Neural cell (in vitro differentiated cells): ENCODE measurements around the gene MRPL47. TPM values are rescaled to one million over a fixed set of nuclear protein-coding genes. Genes with fewer than 3 reads are reported as not detected.
A peak's percentile ranks its signal among the peaks of the same experiment; 100 is the strongest.

ENCODE experiments used
- H2AFZ ChIP-seq: fragments of 200-600, 300-800 bp; sonication (generic), shearing (Covaris generic); 2 replicates; pipeline ENCODE4 v1.6.0; 2014; ENCODE audit warnings: low read depth, mild to moderate bottlenecking, antibody characterized with exemption, low read length, moderate library complexity
- H3F3A ChIP-seq: fragments of 200-600 bp; shearing (Covaris generic); 2 replicates; pipeline ENCODE4 v1.6.1; 2016; ENCODE audit warnings: mild to moderate bottlenecking, moderate library complexity, mixed read lengths, antibody characterized with exemption, low read length; ENCODE audit not compliant: insufficient read depth, poor library complexity, severe bottlenecking
- H3K27ac ChIP-seq: fragments of 200-600, 300-800 bp; sonication (generic), shearing (Covaris generic); 2 replicates; pipeline ENCODE4 v1.5.1; 2014; ENCODE audit warnings: mild to moderate bottlenecking, low read length, moderate library complexity
- H3K27me3 ChIP-seq: fragments of 300-800, 200-600 bp; sonication (generic), shearing (Covaris generic); 2 replicates; pipeline ENCODE4 v1.6.0; 2014; ENCODE audit warnings: mild to moderate bottlenecking, low read depth, low read length, moderate library complexity; ENCODE audit not compliant: insufficient read depth
- H3K36me3 ChIP-seq: fragments of 300-800, 200-600 bp; sonication (generic), shearing (Covaris generic); 2 replicates; pipeline ENCODE4 v1.5.1; 2014; ENCODE audit warnings: mild to moderate bottlenecking, antibody characterized with exemption, low read length, moderate library complexity; ENCODE audit not compliant: insufficient read depth
- H3K4me2 ChIP-seq: fragments of 300-800, 200-600 bp; sonication (generic), shearing (Covaris generic); 2 replicates; pipeline ENCODE4 v1.6.0; 2014; ENCODE audit warnings: mild to moderate bottlenecking, low read length
- H3K4me3 ChIP-seq: fragments of 300-800, 200-600 bp; sonication (generic), shearing (Covaris generic); 2 replicates; pipeline ENCODE4 v1.5.1; 2014; ENCODE audit warnings: mild to moderate bottlenecking, low read length, moderate library complexity
- H3K79me2 ChIP-seq: fragments of 200-600 bp; shearing (Covaris generic); replicated peaks from 2 replicates; pipeline ENCODE4 v1.6.0; 2014; ENCODE audit warnings: mild to moderate bottlenecking, low read length, moderate library complexity; ENCODE audit not compliant: insufficient read depth
- H3K9ac ChIP-seq: fragments of 300-800, 200-600 bp; sonication (generic), shearing (Covaris generic); 2 replicates; pipeline ENCODE4 v1.6.1; 2016; ENCODE audit warnings: mild to moderate bottlenecking, low read length, mixed read lengths
- H3K9me2 ChIP-seq: fragments of 200-600 bp; shearing (Covaris generic); 2 replicates; pipeline ENCODE4 v1.6.1; 2016; ENCODE audit warnings: mild to moderate bottlenecking, low read length, mixed read lengths; ENCODE audit not compliant: insufficient read depth
- H3K9me3 ChIP-seq: fragments of 200-600, 300-800 bp; sonication (generic), shearing (Covaris generic); 2 replicates; pipeline ENCODE4 v1.6.1; 2016; ENCODE audit warnings: mild to moderate bottlenecking, mixed run types, low read length, moderate library complexity, mixed read lengths
- H4K20me1 ChIP-seq: fragments of 200-600 bp; shearing (Covaris generic); 2 replicates; pipeline ENCODE4 v1.6.1; 2016; ENCODE audit warnings: mild to moderate bottlenecking, mixed run types; ENCODE audit not compliant: insufficient read depth
- EP300 ChIP-seq: fragments of 450-650 bp; conservative IDR thresholded peaks from 2 replicates; pipeline ENCODE4 v1.6.1; 2014; ENCODE audit warnings: antibody characterized with exemption, mild to moderate bottlenecking, moderate library complexity; ENCODE audit not compliant: poor library complexity, severe bottlenecking
- EZH2 ChIP-seq: fragments of 200-600, 300-800 bp; shearing (Covaris generic), sonication (generic); IDR thresholded peaks from 2 replicates; pipeline ENCODE4 v1.6.1; 2014; ENCODE audit warnings: antibody characterized with exemption, low read length, borderline replicate concordance, mild to moderate bottlenecking; ENCODE audit not compliant: insufficient read depth, poor library complexity, severe bottlenecking
- MXI1 ChIP-seq: fragments of 450-650 bp; conservative IDR thresholded peaks from 2 replicates; pipeline ENCODE4 v1.6.1; 2014; ENCODE audit warnings: antibody characterized with exemption, mild to moderate bottlenecking; ENCODE audit not compliant: poor library complexity, severe bottlenecking
- POLR2AphosphoS5 ChIP-seq: IDR thresholded peaks from 2 replicates; pipeline ENCODE4 v1.6.1; 2012
- RAD21 ChIP-seq: fragments of 450-650 bp; conservative IDR thresholded peaks from 2 replicates; pipeline ENCODE4 v1.6.1; 2014; ENCODE audit warnings: antibody characterized with exemption, mild to moderate bottlenecking, moderate library complexity
- SMC3 ChIP-seq: fragments of 450-650 bp; conservative IDR thresholded peaks from 2 replicates; pipeline ENCODE4 v1.6.1; 2014; ENCODE audit warnings: antibody characterized with exemption, mild to moderate bottlenecking, moderate library complexity; ENCODE audit not compliant: poor library complexity
- TAF1 ChIP-seq: IDR thresholded peaks from 2 replicates; pipeline ENCODE4 v1.6.1; 2012; ENCODE audit warnings: low read depth
- polyA minus RNA-seq: library from RNA; depleted of rRNA, polyadenylated mRNA; stranded (reverse); fragments of >200 nt; gene quantifications from 2 replicates; pipeline ENCODE4 v1.2.3, GENCODE V29; 2014
- polyA plus RNA-seq: library from polyadenylated mRNA; depleted of rRNA; stranded (reverse); fragments of >200 nt; gene quantifications from 2 replicates; pipeline ENCODE4 v1.2.3, GENCODE V29; 2014
- TF ChIP-seq, protein P1 (sequence below): IDR thresholded peaks from 2 replicates; pipeline ENCODE4 v1.6.1; 2012; ENCODE audit warnings: borderline replicate concordance
- TF ChIP-seq, protein P2 (sequence below): fragments of 450-650 bp; IDR thresholded peaks from 2 replicates; pipeline ENCODE4 v1.5.1; 2014; ENCODE audit warnings: antibody characterized with exemption, mild to moderate bottlenecking, moderate library complexity; ENCODE audit not compliant: poor library complexity, severe bottlenecking

MRPL47 gene
- 80.6 and 91.1 TPM in 2 replicates for polyA plus RNA-seq
- polyA minus RNA-seq, result 45.8 and 47.1 TPM in 2 replicates

DNA sequence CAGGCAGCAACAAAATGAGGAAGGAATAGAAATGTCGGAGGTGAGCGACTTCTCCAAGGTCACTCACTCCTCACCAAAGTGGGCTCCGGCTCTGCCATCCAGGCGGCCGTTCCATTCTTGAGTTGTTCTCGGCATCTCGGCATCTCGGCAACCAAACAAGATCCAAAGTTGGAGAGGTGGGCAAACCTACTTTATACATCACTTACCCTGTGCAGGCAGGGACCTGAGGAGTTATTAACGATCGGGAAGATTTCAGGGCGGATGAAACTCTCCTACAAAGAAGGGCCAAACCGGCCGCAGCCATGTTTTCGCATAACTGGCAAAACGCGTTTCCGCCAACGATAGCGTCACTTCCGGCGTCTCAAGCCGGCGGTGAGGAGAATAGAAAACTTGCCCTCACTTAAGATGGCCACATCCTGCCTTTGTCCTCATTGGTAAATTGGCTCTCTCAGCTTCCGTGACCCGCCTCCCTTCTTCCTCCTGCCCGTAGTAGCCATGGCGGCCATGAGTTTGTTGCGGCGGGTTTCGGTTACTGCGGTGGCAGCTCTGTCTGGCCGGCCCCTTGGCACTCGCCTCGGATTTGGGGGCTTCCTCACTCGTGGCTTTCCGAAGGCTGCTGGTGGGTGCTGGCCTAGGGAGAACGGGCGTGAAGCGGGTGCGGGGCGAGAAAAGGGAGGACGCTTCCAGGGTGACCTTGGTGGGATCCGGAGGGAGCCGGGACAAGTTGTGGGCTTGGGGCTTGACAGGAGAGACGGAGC is at the start of gene MRPL47, which contains the start of gene NDUFB5:
Gene MRPL47 (minus strand): TSS at position 318 of the 758 bp plus-strand sequence. CDS start 14 bp downstream, at position 304.
Gene NDUFB5 (plus strand): TSS at position 474 of the 758 bp plus-strand sequence. CDS start 22 bp downstream, at position 496.
- no peaks in the 10 kb centered on the region for H3K27me3 ChIP-seq
- H3K4me3 ChIP-seq, result peak within 1 kb of the TSS; percentile 78
- no peaks in the 10 kb centered on the region for H3K9me2 ChIP-seq
- H3F3A ChIP-seq, result no peaks in the 10 kb centered on the region
- peak within 1 kb of the TSS; percentile 91 for H3K27ac ChIP-seq
- H4K20me1 ChIP-seq, result no peaks in the 10 kb centered on the region
- H3K36me3 ChIP-seq, result no peaks in the 10 kb centered on the region
- H2AFZ ChIP-seq, result peak within 1 kb of the TSS; percentile 74
- peak within 1 kb of the TSS; percentile 93 for H3K9ac ChIP-seq
- peak; percentile 97 for TF ChIP-seq POLR2AphosphoS5
- peak; percentile 87 for TF ChIP-seq TAF1
- peak; percentile 36 for TF ChIP-seq SMC3
- TF ChIP-seq, protein P1, sequence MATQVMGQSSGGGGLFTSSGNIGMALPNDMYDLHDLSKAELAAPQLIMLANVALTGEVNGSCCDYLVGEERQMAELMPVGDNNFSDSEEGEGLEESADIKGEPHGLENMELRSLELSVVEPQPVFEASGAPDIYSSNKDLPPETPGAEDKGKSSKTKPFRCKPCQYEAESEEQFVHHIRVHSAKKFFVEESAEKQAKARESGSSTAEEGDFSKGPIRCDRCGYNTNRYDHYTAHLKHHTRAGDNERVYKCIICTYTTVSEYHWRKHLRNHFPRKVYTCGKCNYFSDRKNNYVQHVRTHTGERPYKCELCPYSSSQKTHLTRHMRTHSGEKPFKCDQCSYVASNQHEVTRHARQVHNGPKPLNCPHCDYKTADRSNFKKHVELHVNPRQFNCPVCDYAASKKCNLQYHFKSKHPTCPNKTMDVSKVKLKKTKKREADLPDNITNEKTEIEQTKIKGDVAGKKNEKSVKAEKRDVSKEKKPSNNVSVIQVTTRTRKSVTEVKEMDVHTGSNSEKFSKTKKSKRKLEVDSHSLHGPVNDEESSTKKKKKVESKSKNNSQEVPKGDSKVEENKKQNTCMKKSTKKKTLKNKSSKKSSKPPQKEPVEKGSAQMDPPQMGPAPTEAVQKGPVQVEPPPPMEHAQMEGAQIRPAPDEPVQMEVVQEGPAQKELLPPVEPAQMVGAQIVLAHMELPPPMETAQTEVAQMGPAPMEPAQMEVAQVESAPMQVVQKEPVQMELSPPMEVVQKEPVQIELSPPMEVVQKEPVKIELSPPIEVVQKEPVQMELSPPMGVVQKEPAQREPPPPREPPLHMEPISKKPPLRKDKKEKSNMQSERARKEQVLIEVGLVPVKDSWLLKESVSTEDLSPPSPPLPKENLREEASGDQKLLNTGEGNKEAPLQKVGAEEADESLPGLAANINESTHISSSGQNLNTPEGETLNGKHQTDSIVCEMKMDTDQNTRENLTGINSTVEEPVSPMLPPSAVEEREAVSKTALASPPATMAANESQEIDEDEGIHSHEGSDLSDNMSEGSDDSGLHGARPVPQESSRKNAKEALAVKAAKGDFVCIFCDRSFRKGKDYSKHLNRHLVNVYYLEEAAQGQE, result peak; percentile 89
- TF ChIP-seq MXI1, result peak; percentile 82
- TF ChIP-seq EP300, result peak; percentile 56
- TF ChIP-seq RAD21, result peak; percentile 21
- TF ChIP-seq EZH2, result no peak
- TF ChIP-seq, protein P2, sequence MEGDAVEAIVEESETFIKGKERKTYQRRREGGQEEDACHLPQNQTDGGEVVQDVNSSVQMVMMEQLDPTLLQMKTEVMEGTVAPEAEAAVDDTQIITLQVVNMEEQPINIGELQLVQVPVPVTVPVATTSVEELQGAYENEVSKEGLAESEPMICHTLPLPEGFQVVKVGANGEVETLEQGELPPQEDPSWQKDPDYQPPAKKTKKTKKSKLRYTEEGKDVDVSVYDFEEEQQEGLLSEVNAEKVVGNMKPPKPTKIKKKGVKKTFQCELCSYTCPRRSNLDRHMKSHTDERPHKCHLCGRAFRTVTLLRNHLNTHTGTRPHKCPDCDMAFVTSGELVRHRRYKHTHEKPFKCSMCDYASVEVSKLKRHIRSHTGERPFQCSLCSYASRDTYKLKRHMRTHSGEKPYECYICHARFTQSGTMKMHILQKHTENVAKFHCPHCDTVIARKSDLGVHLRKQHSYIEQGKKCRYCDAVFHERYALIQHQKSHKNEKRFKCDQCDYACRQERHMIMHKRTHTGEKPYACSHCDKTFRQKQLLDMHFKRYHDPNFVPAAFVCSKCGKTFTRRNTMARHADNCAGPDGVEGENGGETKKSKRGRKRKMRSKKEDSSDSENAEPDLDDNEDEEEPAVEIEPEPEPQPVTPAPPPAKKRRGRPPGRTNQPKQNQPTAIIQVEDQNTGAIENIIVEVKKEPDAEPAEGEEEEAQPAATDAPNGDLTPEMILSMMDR, result no peak
- peak within 1 kb of the TSS; percentile 86 for H3K4me2 ChIP-seq
- peaks cover 33% of the 10 kb centered on the region for H3K79me2 ChIP-seq
- no peaks in the 10 kb centered on the region for H3K9me3 ChIP-seq

DNA sequence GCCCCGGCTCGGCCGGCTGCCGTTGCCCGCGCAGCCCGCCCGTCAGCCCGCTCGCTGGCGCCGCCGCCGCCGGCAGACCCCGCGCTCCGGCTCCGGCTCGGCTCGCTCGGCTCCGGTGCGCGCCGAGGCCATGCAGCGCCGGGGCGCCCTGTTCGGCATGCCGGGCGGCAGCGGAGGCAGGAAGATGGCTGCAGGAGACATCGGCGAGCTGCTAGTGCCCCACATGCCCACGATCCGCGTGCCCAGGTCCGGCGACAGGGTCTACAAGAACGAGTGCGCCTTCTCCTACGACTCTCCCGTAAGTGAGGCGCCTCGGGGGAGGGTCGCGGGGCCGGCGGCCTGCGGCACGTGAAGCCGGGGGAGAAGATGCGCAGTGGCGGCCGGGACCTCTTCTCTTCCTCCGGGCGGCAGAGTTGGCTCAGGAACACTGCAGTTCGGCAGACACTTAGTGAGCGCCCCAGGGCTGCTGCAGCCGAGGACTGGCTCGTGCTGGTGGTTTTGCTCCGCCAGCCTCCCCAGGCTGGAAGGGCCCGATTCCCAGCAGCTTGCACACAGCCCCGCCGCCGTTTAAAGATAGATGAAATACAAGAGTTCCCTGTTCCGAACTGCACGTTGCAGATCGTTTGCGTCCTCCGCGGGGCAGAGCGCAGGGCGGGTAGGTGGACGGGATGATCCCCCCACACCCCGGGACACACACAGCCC is 48.8 kb upstream of the MRPL47 start:
- Histone ChIP-seq H2AFZ (peak overlapping the region; percentile 65), H3K36me3 (no peaks in the 10 kb centered on the region), H3K4me3 (peak overlapping the region; percentile 95), H3K9ac (peak overlapping the region; percentile 80), H3K9me3 (no peaks in the 10 kb centered on the region), H3K79me2 (peaks cover 13% of the 10 kb centered on the region), H3K9me2 (no peaks in the 10 kb centered on the region), H3F3A (no peaks in the 10 kb centered on the region), H4K20me1 (no peaks in the 10 kb centered on the region), H3K27ac (peak overlapping the region; percentile 77), H3K4me2 (peak overlapping the region; percentile 65), H3K27me3 (no peaks in the 10 kb centered on the region)
- TF ChIP-seq TAF1 (peak; percentile 71), EP300 (no peak), EZH2 (no peak), MXI1 (peak; percentile 78), RAD21 (peak; percentile 34), POLR2AphosphoS5 (peak; percentile 53), SMC3 (no peak)
- TF ChIP-seq, protein P2, result no peak
- TF ChIP-seq, protein P1, result no peak
